Activated gamma-delta T cell treated with Interleukin-2 at 50 U/mL for 16 hours (primary cell): ENCODE results near the gene PSD2.
A peak's percentile ranks its signal among the peaks of the same experiment; 100 is the strongest.

Experiments used
- DNase-seq: peaks from one replicate; pipeline ENCODE4 v3.0.0-alpha.2; 2020

PSD2 gene

DNA sequence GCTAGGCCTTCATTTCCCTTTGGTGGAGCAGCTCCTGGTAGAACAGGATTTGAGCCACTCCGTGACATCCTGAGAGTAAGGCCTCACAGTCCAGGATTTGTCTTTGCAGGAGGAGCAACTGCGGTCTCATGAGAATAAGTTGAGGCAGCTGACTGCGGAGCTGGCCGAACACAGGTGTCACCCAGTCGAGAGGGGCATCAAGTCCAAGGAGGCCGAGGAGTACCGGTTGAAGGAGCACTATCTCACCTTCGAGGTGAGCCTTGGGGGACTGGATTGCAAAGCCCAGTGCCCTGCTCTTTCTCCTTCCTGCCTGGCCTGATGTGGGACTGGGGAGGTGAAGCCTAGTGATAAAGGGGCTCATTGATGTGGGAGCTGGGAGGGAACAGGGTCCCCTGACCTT is 44.3 kb downstream of the PSD2 start:
- DNase-seq, result no peak

DNA sequence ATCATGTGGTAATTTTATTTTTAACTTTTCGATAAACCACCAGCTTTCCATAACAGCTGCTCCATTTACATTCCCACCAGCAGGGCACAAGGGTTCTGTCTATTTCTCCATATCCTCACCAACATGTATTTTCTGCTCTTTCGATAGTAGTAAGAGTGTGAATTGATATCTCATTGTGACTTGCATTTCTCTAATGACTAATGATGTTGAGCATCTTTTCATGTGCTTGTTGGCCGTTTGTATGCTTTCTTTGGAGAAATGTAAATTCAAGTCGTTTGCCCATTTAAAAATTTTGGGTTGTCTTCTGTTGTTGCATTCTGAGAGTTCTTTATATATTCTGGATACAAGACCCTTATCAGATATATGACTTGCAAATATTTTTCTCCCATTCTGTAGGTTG is 45.9 kb downstream of the PSD2 start:
- no peak for DNase-seq

DNA sequence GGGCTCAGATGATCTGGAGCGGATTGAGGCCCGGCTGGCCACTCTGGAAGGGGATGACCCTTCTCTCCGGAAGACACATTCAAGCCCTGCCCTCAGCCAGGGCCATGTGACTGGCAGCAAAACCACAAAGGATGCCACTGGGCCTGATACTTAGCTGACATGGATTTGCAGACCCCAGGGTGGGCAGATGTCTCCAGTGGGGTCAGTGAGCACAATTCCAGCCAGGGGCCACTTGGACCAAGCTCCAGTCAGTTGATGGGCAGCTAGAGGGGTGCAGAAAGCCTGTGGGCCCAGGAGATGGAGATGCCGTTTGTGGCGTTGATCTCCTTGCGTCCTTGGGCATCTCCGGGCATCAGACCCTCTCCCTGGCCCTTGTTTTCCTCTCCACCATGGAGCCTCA is 46.7 kb downstream of the PSD2 start:
- no peak for DNase-seq

DNA sequence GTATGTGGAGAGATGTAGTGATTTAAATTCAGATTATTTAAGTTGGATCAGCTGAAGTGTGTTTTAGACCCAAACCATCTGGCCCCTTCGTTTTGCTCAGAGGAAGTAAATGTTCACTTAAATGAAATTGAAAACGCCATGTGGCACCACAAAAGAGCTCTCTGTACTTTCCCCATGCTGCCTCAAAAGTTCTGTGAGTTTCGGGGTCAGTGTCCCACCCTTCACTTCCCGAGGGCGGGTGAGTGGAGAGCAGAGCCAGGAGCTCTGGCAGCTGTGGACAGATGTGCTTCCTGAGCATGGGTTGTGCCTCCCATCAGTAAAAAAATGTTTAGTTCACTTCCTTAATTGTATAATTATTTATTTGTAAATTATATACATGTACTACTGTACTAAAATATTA is 48.4 kb downstream of the PSD2 start:
- no peak for DNase-seq

DNA sequence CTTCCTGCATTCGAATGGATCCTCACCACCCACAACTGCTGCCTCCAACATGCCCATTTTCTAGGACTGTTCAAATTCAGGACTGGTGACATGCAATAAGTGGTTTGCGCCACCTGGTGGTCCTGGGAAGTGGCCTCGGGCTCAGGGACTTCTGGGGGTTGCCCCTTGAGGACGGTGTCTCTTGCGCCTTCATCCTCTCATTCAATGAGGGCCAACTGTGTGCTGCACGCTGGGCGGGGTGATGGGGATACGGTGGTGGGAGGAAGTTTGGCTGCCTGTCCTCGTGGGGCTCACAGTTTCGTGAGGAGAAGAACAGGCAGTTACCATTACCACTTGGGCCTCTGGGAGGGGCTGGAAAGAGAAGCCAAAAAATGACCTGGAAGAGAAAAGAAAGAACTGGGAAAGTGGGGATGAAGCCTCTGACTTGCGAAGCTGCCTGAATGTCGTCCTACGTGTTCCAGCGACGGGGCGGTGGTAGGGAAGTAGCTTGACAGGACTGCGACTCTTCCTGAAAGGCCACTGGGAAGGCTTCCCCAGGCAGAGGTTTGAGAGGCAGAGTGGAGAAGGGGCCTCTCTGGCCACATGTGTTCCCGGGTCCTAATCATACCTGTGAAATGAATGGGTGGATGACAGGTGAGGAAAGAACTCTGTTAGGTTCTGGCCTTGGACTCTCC is 49.0 kb downstream of the PSD2 start:
- DNase-seq, result peak; percentile 74

DNA sequence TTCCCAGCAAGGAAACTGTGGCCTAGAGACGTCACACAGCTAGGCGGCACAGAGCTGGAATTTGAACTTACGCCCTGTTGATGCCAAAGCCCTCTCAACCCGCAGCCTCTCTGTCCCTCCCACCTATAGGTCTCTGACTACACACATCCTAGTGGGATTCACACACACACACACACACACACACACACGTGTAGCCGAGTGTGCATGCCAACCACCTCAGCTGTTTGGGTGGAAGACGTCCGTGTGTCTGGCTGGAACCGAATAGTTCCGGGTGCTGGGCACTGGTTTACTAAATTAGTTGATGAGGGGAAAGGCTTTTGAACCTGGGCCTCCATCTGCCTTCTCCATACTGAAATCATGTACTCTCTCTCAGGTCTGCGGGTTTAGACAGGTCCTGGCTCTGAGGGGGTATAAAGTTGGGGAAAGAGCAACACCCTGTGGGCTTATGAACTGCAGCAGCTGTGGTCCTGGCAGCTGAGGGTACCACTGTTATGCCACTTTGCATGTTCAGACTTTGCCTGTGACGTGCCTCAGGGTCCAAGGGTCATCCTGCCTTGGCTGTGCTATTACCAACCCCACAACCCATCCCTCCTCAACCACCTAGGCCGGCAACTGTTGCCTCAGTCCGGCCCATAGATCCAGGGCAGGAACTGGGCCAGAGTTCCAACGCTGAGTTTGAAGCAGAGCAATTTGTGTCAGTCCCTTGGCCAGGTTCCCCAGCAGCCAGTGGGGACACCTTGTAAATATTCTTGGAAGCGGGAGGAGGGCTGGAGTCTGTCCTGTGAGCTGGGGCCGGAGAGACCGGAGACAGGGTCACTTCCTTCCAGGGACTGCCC is 50.5 kb downstream of the PSD2 start:
- no peak for DNase-seq

DNA sequence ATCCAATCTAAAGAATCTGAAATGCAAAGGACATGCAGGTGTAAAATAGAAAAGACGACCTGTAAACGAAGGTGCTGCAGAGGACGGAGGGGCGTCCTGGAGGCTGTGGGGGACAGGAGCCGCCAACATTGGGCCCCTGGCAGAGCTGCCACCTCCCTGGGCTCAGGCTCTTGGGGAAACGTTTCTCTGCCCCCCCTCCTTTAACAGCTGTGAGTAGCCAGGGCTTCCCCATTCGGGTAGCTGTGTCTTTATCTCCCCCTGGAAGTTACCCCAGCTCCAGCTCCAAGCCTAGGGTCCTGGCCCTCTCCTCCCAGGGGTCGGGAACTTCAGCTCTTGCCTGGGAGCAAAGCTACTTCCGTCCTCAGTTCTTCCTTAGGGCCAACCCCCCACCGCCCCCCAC is 51.5 kb downstream of the PSD2 start:
- DNase-seq, result no peak

DNA sequence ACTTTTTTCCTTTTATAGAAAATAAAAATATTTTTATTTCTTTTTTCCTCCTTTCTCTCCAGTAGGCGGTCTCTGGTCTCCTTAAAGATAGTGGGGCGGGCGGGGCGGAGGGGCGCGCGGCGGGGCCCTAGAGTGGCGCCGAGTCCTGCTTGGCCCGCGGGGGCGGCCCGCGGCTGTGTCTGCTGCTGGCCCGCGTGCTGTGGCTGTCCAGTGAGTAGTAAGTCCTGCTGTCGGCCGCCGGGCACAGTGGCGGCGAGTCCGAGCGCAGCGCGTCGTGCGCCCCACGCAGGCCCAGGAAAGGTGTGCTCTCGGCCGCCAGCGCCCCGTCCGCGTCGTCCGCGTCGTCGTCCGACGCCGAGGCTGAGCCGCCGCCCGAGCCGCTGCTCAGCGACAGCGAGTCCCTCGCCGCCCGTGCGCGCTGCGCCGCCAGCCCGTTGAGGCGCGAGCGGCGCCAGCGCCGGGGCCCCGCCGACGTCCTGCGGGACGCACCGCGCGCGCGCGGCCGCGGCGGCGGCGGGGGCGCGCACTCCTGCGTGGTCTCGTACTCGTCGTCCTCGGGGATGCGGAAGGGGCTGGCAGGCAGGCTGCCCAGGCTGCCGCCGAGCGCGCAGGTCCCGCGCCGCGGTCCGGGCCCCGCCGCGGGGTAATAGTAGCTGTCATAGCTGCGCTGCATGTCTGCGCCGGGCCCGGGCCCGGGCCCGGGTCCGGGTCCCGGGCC is 52.3 kb downstream of the PSD2 start:
- peak; percentile 76 for DNase-seq

DNA sequence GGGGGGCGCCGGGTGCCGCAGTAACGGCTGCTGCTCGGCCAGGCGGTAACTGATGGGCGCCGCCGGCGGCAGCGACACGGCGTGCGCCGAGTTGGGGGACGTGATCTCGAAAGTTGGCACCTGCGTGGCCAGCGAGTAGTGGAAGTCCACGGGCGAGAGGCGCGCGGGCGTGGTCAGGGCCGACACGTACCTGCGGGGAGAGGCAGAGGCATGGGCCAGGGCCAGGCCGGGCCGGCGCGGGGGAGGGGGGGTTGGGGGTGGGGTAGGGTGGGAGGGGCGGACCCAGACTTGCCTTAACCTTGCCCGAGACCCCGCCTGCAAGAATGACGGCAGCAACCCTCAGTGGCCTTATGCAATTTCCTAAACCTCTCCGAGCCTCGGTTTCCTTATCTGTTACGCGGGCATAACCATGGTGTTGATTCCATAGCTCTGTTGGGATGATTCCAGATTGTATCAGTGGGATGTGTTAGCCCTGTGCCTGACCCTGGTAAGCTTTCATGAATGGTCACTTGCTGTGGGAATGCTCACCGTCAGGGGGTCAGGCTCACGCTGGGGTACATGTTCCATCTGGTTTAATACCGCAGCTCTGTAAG is 53.0 kb downstream of the PSD2 start:
- DNase-seq, result peak; percentile 9

DNA sequence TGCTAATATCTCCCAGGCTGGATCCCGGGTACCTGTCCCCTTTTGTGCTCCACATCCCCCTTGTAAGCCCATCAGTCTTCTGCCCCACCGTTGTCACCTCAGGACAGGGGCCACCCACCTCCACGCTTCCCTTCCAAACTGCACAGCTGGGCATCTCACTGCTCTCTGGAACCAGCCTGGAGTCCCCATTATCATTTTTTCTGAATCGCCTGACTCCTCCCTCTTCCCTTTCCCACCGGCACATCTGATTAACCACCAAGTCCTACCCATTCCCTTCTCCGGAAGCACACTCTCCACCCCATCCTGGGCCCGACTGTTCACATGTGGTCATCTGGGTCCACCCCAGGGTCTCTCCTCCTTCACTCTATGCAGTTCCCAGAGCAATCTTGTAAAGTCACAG is 53.9 kb downstream of the PSD2 start:
- no peak for DNase-seq

DNA sequence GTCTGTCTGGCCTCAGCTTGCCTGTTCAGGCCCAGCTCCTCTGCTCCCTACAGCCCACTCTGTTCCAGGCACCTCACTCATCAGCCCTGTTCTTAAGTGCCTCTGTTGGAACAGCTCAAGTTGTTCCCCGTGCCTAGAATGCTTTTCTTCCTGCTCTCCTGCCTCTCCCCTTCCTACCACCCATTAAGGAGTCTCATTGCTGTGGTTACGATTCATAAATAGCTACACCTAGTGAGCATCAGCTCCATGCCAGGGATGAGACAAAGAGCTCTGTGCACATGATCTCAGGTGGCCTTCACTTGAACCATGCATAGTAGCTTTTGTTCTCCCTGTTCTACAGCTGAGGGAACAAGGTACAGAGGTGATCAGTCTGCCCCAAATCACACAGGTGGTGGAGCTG is 54.3 kb downstream of the PSD2 start:
- DNase-seq, result no peak

DNA sequence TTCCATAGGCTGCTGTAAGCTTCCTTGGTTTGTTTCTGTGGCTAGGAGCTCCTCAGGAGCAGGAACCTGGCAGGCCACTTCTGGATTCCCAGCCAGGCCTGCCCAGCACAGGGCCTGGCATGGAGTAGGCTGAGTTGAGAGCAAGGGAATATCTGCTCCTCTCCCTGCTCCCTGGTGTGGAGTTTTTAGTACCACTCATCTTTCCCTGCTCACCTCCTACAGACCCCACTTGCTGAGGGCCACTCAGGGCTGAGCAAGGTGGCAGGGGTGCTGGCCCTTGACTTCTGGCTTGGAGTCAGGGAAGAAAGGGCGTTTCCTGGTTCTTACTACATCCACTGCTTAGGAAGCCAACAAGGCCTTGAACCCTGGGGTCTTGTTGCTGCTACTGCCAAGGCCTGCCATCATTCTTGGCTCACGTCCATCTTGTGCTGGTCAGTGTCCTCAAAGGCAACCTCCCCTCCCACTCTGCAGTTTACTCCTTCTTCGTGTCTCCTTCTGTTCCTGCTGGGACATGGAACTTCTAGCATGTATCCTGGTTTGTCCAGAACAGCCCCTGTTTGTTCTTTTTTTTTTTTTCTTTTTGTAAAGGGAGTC is 54.9 kb downstream of the PSD2 start:
- DNase-seq, result no peak

DNA sequence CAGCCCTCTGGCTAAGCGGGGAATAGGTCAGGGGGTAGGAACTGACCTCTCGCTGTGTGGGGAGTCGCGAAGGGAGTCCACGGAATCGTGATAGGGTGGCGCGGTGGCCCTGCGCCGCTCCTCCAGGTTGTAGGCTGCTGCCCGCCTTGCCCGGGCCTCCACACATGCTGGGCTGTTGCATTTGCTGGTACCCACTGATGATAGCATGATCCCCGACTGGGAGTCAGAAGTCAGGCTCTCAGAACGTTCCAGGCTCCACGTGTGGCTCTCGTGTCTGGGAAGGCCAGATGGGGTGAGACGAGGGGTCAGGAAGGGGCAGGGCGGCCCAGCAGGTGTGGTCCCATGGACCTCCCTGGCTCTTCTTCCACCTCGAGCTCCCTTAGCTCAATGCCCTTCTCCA is 56.0 kb downstream of the PSD2 start:
- DNase-seq, result no peak

DNA sequence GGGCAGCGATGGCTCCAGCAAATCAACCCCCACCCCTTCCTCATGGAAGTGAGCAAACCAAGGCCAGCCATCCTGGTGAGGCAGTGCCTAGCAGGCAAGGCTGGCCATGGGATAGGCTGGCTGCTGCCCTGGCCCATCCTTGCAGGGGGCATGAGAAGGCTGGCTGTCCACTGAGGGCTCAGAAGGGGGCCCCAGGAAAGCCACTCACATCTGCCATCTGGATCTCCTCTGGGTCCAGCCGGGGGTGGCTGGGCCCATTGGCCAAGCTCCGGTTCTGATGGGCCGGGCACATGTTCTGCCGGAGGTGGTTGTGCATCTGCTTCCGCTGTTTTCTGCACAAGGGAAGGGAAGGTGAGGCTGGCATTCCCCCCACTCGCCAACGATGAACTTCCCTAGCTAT is 57.1 kb downstream of the PSD2 start:
- DNase-seq, result no peak

DNA sequence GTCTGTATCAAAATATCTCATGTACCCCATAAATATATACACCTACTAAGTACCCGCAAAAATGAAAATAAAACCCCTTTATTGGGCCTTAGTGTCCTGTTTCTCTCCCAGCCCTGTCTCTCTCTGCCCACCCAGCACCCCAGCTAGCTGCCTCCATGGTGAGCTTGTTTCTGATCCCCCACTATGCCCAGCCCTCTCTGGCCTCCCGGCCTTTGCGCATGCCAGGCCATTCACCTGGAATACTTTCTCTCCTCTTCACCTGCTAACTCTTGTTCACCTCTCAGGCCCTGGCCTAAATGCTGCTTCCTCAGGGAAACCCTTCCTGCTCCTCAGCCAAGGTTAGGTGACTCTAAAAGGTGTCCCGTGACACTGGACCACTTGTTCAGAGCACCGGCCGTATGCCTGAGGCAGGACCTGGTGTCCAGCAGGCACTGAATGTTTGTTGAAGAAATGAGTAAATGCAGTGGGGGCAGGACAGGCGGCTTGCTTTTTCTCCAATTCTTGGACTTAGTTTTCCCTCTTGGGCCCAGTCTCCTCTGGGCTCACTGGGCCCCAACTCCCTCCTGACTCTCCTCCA is 58.5 kb downstream of the PSD2 start:
- DNase-seq, result no peak

DNA sequence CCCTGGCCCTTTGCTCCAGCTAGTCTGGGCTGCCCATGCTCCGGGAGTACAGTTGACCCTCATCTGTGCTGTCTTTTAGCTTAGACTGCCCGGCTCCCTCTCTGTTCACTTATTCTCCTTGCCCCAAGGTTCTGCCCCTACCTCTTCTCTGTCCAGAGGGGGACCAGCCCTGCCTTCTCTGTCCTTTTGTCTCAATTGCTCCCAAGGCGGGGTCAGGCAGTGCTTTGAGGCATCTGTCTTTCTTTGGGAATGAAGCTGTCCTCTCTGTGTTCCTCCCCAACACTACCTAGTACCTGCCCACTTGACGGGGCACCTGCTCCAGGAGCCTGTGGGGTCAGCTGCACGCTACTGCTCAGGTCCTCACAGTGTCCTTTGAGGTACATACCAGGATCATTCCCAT is 59.3 kb downstream of the PSD2 start:
- no peak for DNase-seq

DNA sequence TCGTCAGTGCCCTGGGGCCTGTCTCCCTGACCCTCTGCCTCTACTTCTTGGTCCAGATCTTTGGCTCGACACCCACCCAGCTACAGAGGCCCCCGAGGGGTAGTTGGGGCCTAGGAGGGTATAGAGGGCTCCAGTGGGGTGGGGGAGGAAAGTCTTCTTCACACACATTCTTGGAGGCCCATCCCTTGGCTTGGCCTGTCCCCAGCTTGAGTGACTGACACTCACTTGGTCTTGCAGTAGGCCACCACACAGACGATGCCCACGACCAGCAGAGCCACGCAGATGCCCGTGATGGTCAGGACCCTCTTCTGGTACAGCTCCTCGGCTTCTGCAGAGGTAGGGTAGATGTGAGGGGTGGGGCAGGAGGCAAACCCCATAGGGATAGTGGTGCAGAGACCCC is 59.8 kb downstream of the PSD2 start:
- DNase-seq, result no peak

DNA sequence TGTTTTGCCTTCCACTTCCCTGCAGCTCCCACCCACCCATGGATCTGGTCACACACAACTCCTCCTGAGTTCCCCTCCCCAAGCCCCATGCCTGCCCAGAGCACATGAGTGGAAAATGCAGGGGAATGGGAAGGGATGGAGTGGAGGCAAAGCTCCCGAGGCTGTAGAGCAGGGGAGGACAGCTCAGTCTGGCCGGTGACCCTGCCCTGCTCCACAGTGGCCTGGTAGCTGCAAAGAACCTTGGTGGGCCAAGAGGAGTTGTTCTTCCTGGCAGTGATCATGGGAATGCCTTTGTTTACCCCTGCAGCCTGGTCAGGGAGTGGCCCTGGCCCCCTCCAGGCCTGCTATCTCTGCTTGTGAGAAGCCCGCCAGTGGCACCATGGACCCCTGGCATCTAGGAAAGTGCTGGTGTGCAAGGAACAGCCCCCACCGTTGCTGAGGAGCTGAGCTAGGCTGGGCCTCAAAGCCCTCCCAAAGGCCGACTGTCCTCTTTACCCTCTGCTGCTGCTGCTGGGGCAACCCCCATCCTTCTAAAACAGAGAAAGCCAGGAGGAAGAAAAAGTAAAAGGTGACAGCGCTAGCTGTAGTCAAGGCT is 60.4 kb downstream of the PSD2 start:
- no peak for DNase-seq

DNA sequence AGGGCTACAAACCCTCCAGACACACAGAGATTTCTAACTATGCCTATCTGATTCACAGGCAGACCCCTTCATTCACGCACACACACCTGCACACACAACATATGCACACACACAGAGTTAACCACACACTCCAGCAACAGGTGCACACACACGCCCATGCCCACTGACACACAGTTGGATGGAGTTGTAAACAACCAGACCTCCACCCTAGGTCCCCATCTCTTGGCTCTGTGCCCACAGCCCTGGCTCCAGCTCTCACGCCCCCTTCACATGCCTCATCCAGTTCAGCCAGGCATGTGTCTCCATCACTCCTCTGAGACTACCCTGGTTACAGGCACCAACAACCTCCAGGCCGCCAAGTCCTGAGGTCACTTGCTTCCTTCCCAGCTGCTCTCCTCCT is 61.1 kb downstream of the PSD2 start:
- no peak for DNase-seq

DNA sequence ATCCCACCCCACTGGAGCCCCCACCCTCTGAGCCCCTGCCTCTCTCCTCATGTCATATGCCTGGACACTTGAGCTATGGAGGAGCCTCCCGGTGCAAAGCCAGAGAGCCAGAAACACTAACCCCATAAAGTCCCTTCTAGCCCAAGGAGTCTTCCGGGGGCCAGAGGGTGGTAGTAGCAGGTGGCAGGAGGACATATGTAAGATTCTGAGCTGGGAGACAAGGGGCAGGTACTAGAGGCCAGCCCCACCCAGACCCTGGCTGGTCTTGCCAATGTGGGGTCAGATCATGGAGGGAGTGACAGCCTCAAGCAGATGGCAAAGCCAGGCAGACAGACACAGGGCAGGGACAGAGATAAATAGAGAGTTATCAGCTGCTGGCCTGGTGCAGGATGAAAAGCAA is 63.4 kb downstream of the PSD2 start:
- no peak for DNase-seq

DNA sequence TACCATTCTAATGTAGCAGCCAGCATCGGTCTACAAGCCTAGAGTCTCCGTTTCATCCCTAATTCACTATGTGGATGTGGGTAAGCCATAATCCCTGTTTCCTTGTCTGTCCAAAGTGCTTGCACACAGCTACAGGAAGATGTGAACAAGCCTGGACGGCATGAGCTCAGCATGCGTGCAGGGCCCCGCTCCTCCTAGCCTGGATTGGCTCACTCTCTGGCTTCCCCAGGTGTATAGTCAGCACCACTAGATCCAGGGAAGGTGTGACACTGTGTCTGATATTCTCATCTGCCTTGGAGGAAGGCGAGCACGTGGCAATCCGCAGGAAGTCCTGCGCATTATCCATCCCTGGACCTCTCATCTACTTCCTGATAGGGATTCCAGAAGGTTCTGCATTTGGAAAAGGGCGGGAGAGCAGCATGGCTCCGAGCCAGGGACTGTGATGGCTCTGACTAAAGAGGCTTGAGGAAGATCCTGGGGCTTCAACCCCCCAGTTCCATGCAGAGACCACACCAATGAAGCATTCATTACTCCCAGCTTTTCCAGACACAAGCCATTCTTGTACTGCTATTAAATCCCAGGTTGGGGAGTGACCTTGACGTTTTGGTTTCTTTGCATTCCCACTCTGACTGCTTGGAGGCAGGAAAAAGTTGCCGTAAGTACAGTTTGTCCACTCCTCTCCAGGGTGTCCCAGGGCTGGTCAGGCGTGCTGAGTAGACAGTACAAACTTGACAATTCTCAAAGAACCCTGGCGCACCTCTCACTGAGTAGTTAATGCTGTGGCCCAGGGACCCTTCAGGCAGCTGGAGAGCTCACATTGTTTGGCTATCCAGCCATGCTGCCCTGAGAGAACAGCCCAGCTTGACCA is 65.6 kb downstream of the PSD2 start:
- no peak for DNase-seq

DNA sequence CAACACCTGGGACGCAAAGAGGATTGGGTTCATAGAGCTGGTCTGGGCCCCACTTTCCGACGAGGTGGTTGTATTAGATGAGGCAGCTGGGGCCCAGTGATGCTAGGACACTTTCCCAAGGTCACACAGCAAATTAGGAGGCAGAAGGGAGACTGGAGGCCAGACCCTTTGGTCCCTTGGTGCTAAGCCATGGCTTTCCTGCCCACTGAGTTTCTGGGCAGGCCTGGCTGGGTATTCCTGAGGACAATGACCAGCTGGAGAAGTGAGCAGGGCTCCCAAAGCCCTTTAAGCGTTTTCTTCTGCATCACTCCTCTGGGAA is 66.2 kb downstream of the PSD2 start:
- no peak for DNase-seq
